IPS-20b (cell line): ENCODE measurements around the gene CYSLTR1.
"Not testable (repeated sequence)": the region's sequence is repeated elsewhere in the genome, so short reads cannot be mapped to it uniquely, and the experiment has no call there.

Experiments
- H3K27ac ChIP-seq: one replicate; pipeline ENCODE4 v1.5.1; 2013; ENCODE audit warnings: low read length
- H3K27me3 ChIP-seq: 2 replicates; pipeline ENCODE4 v1.6.1; 2013; ENCODE audit warnings: mild to moderate bottlenecking, low read length, inconsistent platforms; ENCODE audit not compliant: insufficient read depth
- H3K36me3 ChIP-seq: 2 replicates; pipeline ENCODE4 v1.6.1; 2013; ENCODE audit warnings: low read depth, mild to moderate bottlenecking, inconsistent platforms, low read length, moderate library complexity; ENCODE audit not compliant: insufficient read depth
- H3K4me1 ChIP-seq: 2 replicates; pipeline ENCODE4 v1.6.1; 2013; ENCODE audit warnings: mild to moderate bottlenecking, control low read depth, inconsistent platforms, low read length, moderate library complexity; ENCODE audit not compliant: insufficient read depth
- H3K4me3 ChIP-seq: 2 replicates; pipeline ENCODE4 v1.5.1; 2013; ENCODE audit warnings: mild to moderate bottlenecking, low read length, inconsistent platforms
- H3K9ac ChIP-seq: 2 replicates; pipeline ENCODE4 v1.6.1; 2013; ENCODE audit warnings: low read depth, mild to moderate bottlenecking, inconsistent platforms, low read length, moderate library complexity
- H3K9me3 ChIP-seq: 2 replicates; pipeline ENCODE4 v1.6.1; 2013; ENCODE audit warnings: mild to moderate bottlenecking, low read depth, low read length, inconsistent platforms; ENCODE audit not compliant: insufficient read depth

The CYSLTR1 gene

GRCh38 chrX:78322863-78323262 lies 4.5 kb downstream of the CYSLTR1 start:
- Histone ChIP-seq H3K9ac (no peak overlapping the region), H3K4me1 (peaks cover 7% of the 10 kb centered on the region; the same call in 1 of the 2 replicates), H3K4me3 (no peak overlapping the region), H3K27me3 (no peaks in the 10 kb centered on the region), H3K9me3 (no peaks in the 10 kb centered on the region), H3K27ac (no peak overlapping the region), H3K36me3 (no peaks in the 10 kb centered on the region)

- Histone ChIP-seq H3K4me3 (no peak overlapping the region), H3K36me3 (no peaks in the 10 kb centered on the region), H3K4me1 (no peaks in the 10 kb centered on the region), H3K9me3 (no peaks in the 10 kb centered on the region), H3K27ac (no peak overlapping the region), H3K9ac (no peak overlapping the region), H3K27me3 (no peaks in the 10 kb centered on the region)
Observed at GRCh38 chrX:78321809-78322208, 5.6 kb downstream of the CYSLTR1 start.

GRCh38 chrX:78316265-78316664 lies 11.1 kb downstream of the CYSLTR1 start:
- H3K9ac ChIP-seq, result no peak overlapping the region
- H3K4me3 ChIP-seq, result no peak overlapping the region
- no peak overlapping the region for H3K27ac ChIP-seq

GRCh38 chrX:78315745-78316144 lies 11.7 kb downstream of the CYSLTR1 start:
- H3K4me3 ChIP-seq, result no peak overlapping the region
- H3K36me3 ChIP-seq, result no peaks in the 10 kb centered on the region
- H3K4me1 ChIP-seq, result no peaks in the 10 kb centered on the region
- no peak overlapping the region for H3K27ac ChIP-seq
- H3K9me3 ChIP-seq, result no peaks in the 10 kb centered on the region
- H3K27me3 ChIP-seq, result no peaks in the 10 kb centered on the region
- H3K9ac ChIP-seq, result no peak overlapping the region

More at GRCh38 chrX:78316265-78316664, 11.1 kb downstream of the CYSLTR1 start:
- no peaks in the 10 kb centered on the region for H3K4me1 ChIP-seq
- H3K9me3 ChIP-seq, result no peaks in the 10 kb centered on the region
- no peaks in the 10 kb centered on the region for H3K36me3 ChIP-seq
- no peaks in the 10 kb centered on the region for H3K27me3 ChIP-seq

- H3K4me1 ChIP-seq, result no peaks in the 10 kb centered on the region
- H3K9me3 ChIP-seq, result no peaks in the 10 kb centered on the region
- H3K27ac ChIP-seq, result no peak overlapping the region
- no peaks in the 10 kb centered on the region for H3K36me3 ChIP-seq
- no peak overlapping the region for H3K4me3 ChIP-seq
- no peaks in the 10 kb centered on the region for H3K27me3 ChIP-seq
- H3K9ac ChIP-seq, result no peak overlapping the region
Observed at GRCh38 chrX:78314561-78314960, 12.8 kb downstream of the CYSLTR1 start.

GRCh38 chrX:78313526-78313925 lies 13.9 kb downstream of the CYSLTR1 start:
- no peaks in the 10 kb centered on the region for H3K9me3 ChIP-seq
- H3K27ac ChIP-seq, result no peak overlapping the region
- no peaks in the 10 kb centered on the region for H3K27me3 ChIP-seq
- no peaks in the 10 kb centered on the region for H3K36me3 ChIP-seq
- H3K9ac ChIP-seq, result no peak overlapping the region
- H3K4me1 ChIP-seq, result no peaks in the 10 kb centered on the region
- H3K4me3 ChIP-seq, result no peak overlapping the region

- H3K36me3 ChIP-seq, result no peaks in the 10 kb centered on the region
- H3K4me1 ChIP-seq, result no peaks in the 10 kb centered on the region
- no peak overlapping the region for H3K4me3 ChIP-seq
- no peak overlapping the region for H3K27ac ChIP-seq
- H3K9me3 ChIP-seq, result no peaks in the 10 kb centered on the region
- no peak overlapping the region for H3K9ac ChIP-seq
- no peaks in the 10 kb centered on the region for H3K27me3 ChIP-seq
Observed at GRCh38 chrX:78307665-78308064, 19.7 kb downstream of the CYSLTR1 start.

GRCh38 chrX:78303086-78303485 lies 24.3 kb downstream of the CYSLTR1 start:
- H3K4me1 ChIP-seq, result no peaks in the 10 kb centered on the region
- no peak overlapping the region for H3K4me3 ChIP-seq
- no peak overlapping the region for H3K9ac ChIP-seq
- no peak overlapping the region for H3K27ac ChIP-seq
- H3K36me3 ChIP-seq, result no peaks in the 10 kb centered on the region
- H3K27me3 ChIP-seq, result no peaks in the 10 kb centered on the region
- peaks cover 12% of the 10 kb centered on the region; the same call in 1 of the 2 replicates for H3K9me3 ChIP-seq

GRCh38 chrX:78300933-78301332 lies 26.5 kb downstream of the CYSLTR1 start:
- not testable (repeated sequence) for H3K27me3 ChIP-seq, H3K27ac ChIP-seq, H3K4me1 ChIP-seq, H3K36me3 ChIP-seq, H3K9ac ChIP-seq, H3K4me3 ChIP-seq
- peaks cover 12% of the 10 kb centered on the region; the same call in 1 of the 2 replicates for H3K9me3 ChIP-seq

GRCh38 chrX:78283511-78283910 lies 43.9 kb downstream of the CYSLTR1 start:
- H3K4me3 ChIP-seq, result no peak overlapping the region
- H3K36me3 ChIP-seq, result no peaks in the 10 kb centered on the region
- H3K9ac ChIP-seq, result no peak overlapping the region
- no peaks in the 10 kb centered on the region for H3K27me3 ChIP-seq
- no peaks in the 10 kb centered on the region for H3K4me1 ChIP-seq
- H3K27ac ChIP-seq, result no peak overlapping the region
- H3K9me3 ChIP-seq, result peaks cover 4% of the 10 kb centered on the region; the same call in 1 of the 2 replicates

GRCh38 chrX:78237127-78237526 lies 90.3 kb downstream of the CYSLTR1 start:
- no peak overlapping the region for H3K9ac ChIP-seq

GRCh38 chrX:78226047-78226446 lies 101.4 kb downstream of the CYSLTR1 start:
- not testable (repeated sequence) for H3K9ac ChIP-seq, H3K27ac ChIP-seq, H3K4me1 ChIP-seq, H3K36me3 ChIP-seq, H3K27me3 ChIP-seq, H3K4me3 ChIP-seq, H3K9me3 ChIP-seq

More at GRCh38 chrX:78237127-78237526, 90.3 kb downstream of the CYSLTR1 start:
- Histone ChIP-seq H3K4me3 (no peak overlapping the region), H3K9me3 (no peaks in the 10 kb centered on the region), H3K27me3 (no peaks in the 10 kb centered on the region), H3K36me3 (no peaks in the 10 kb centered on the region), H3K4me1 (no peaks in the 10 kb centered on the region), H3K27ac (no peak overlapping the region)
